Muscle layer of colon (tissue), 2 donors: ENCODE measurements around the gene CSF1R.

Source experiments
- H3K27ac ChIP-seq: one replicate; pipeline ENCODE4 v1.7.0; 2013; ENCODE audit warnings: low read depth, mild to moderate bottlenecking, low read length, moderate library complexity
- H3K27me3 ChIP-seq, 2 donors: one replicate each; pipeline ENCODE4 v1.7.0; 2013; ENCODE audit warnings: low read length in 2 of 2, mild to moderate bottlenecking in 2 of 2; ENCODE audit not compliant: insufficient read depth in 2 of 2, control insufficient read depth in 1 of 2
- H3K36me3 ChIP-seq: one replicate; pipeline ENCODE4 v1.7.0; 2013; ENCODE audit warnings: mild to moderate bottlenecking, low read length; ENCODE audit not compliant: insufficient read depth
- H3K4me1 ChIP-seq: one replicate; pipeline ENCODE4 v1.7.0; 2013; ENCODE audit warnings: mild to moderate bottlenecking, low read length; ENCODE audit not compliant: insufficient read depth
- H3K4me3 ChIP-seq, 2 donors: one replicate each; pipeline ENCODE4 v1.7.0; 2013; ENCODE audit warnings: low read length in 2 of 2, low read depth in 1 of 2, mild to moderate bottlenecking in 1 of 2, moderate library complexity in 1 of 2
- H3K9ac ChIP-seq: one replicate; pipeline ENCODE4 v1.7.0; 2013; ENCODE audit warnings: low read length
- H3K9me3 ChIP-seq: one replicate; pipeline ENCODE4 v1.7.0; 2013; ENCODE audit warnings: mild to moderate bottlenecking, low read length
- donor health status: abdominal sarcoma.
- donor health status: Adenocarcinoma of cecum.

CSF1R gene

DNA sequence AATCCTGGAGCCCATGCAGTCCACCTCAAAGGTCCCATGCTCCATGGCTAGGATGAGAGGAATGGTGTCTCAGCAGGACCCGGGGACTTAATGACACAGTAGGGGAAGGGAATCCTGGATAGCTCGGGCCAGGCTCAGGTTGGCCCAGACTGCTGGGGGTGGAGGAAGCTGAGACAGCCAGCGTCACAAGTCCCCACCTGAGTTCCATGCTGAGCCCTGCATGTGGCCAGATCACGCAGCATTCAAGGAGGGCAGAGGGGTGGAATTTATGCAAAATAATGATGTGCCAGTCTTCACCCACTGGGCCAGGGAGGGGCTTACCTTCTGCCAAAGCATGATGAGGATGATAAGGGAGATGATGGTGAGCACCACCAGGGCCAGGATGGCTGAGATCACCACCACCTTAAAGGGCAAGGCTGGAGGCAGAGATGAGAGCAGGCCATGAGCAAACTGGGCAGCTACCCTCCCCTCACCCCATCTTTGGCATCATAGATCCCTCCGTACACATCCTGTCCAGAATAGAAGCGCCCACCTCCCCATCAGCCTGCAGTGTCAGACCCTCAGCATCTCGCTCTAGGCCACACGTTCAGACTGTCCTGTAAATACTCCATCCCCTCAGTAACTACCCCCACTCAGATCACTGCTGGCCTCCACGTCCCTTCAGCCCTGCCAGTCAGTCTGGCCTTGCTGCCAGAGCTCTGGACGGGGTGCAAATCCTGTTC, 40.0 kb upstream of the CSF1R start:
- Histone ChIP-seq H3K9ac (no peak overlapping the region), H3K9me3 (no peaks in the 10 kb centered on the region), H3K36me3 (peaks cover 27% of the 10 kb centered on the region), H3K27me3 (no peaks in the 10 kb centered on the region), H3K27ac (no peak overlapping the region), H3K4me3 (no peak overlapping the region), H3K4me1 (peaks cover 12% of the 10 kb centered on the region)

DNA sequence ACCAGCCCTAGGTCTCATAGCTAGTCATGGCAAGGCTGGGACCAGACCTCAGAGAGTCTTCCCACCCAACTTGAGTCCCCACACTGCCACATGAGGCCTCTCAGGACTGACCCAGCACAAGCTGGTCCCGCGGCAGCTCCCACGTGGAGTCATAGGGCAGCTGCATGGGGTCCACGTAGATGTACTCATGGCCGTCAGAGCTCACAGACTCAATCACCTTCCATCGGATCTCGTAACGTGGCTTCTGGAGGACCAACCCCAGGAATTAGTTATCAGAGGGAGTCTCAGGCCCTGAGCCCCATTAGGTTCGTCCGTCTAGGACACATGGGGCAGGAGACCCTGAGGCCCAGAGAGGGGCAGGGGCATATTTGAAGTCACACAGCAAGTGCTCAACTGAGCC, 39.0 kb upstream of the CSF1R start:
- H3K4me1 ChIP-seq: peaks cover 10% of the 10 kb centered on the region
- no peak overlapping the region for H3K4me3 ChIP-seq
- no peaks in the 10 kb centered on the region for H3K27me3 ChIP-seq
- H3K9ac ChIP-seq: no peak overlapping the region
- peaks cover 35% of the 10 kb centered on the region for H3K36me3 ChIP-seq
- H3K9me3 ChIP-seq: no peaks in the 10 kb centered on the region
- H3K27ac ChIP-seq: no peak overlapping the region

DNA sequence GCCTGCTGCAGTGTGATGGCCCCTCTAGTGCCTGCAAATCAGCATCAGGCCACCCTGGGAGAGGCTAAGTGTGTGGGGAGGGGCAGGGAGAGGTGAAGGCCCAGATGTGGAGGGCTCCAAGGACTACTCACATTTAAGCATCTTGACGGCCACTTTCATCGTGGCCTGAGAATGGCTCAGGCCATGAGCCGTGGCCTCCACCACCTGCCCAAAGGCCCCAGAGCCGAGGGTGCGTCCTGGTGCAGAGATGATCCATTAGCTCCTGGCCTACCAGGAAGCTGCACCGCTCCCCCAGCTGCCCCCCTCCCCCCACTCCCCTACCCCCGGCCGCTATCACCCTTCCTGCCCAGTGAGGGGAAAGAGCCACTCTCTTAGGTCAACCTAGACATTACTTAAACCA, 38.2 kb upstream of the CSF1R start:
- no peaks in the 10 kb centered on the region for H3K27me3 ChIP-seq
- H3K4me1 ChIP-seq: peaks cover 2% of the 10 kb centered on the region
- H3K36me3 ChIP-seq: peaks cover 35% of the 10 kb centered on the region
- no peak overlapping the region for H3K9ac ChIP-seq
- no peak overlapping the region for H3K27ac ChIP-seq
- no peak overlapping the region for H3K4me3 ChIP-seq
- H3K9me3 ChIP-seq: no peaks in the 10 kb centered on the region

DNA sequence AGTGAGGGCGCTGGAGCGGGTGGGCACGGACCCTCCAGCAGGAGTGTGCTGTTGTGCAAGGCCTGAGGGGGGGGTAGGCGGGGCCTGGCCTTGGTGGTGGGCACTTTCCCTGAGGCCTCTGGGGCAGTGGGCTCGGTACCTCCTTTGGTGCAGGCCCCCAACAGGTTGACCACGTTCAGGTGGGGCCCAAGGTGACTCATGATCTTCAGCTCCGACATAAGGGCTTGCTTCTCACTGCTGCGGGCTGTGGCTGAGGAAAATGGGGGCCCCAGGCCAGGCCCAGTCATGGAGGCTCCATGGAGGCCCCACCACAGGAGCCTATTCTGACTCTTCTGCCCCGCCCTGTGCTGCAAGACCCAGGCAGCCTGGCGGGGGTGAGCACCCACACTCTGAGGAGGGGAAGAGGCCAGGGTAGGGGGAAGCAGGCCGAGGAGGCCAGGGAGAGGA, 37.8 kb upstream of the CSF1R start:
- Histone ChIP-seq H3K9me3 (no peaks in the 10 kb centered on the region), H3K36me3 (peaks cover 31% of the 10 kb centered on the region), H3K27me3 (no peaks in the 10 kb centered on the region), H3K9ac (no peak overlapping the region), H3K4me1 (no peaks in the 10 kb centered on the region), H3K4me3 (no peak overlapping the region), H3K27ac (no peak overlapping the region)

DNA sequence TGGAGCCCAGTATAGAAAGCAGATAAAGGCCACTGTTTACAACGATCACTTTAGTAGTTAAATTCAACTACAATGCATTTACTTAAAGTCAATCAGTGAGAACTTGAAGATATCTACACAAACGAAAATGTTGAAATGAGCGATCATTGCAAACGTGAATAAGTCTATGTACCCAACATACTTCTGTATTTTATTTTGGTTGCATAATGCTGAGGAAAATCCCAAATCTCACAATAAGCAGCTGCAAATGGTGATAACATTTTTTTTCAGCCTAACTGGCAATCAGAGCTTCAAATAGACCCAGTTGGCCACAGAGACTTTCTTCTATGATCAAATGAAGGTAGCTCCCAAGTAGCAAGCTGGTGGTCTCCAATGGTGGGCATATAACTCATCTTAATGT, 37.2 kb upstream of the CSF1R start:
- H3K27ac ChIP-seq: no peak overlapping the region
- no peaks in the 10 kb centered on the region for H3K4me1 ChIP-seq
- H3K9me3 ChIP-seq: no peaks in the 10 kb centered on the region
- peaks cover 25% of the 10 kb centered on the region for H3K36me3 ChIP-seq
- H3K9ac ChIP-seq: no peak overlapping the region
- H3K27me3 ChIP-seq: no peaks in the 10 kb centered on the region
- no peak overlapping the region for H3K4me3 ChIP-seq

DNA sequence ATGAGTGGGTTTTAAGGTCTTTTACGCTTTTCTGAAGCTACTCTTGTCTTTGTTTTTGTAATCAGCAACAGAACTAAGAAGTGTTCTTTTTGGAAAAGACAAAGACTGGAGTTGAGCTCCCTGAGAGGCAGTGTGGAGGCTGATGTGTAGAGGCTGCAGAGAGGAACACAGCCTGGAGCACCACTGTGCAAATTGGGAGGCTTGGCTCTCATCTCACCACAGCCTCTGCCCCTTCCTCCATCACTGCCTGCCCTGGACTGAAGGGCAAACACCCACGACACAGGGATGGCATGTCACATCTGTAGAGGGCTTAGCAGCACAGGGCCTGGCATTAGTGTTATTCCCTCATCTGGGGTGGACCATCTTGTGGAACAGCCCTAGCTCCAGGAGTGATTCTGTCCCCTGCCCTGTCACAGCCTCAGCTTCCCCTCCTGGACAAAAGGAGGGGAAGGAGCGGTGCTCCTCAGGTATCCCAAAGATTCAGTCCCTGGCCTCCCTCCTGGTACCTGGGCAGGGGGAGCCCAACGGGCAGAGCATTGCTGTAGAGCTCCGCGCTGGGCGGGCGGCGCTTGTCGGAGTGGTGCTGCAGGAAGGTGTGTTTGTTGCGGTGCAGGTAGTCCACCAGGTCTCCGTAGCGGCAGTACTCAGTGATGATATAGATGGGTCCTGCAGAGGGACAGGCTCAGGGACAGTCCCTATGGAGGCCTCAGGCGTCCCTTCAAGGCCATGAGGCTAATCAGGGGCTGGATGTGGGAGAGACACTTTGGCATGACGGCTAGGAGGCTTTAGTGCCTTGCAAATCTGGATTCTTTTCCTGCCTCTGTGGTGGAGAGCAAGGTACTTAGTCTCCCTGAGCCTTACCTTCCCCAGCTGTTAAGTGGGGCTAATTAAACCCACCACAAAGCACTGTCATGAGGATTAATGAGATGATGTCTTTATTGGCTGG, 36.5 kb upstream of the CSF1R start:
- Histone ChIP-seq H3K9ac (no peak overlapping the region), H3K36me3 (peaks cover 19% of the 10 kb centered on the region), H3K4me3 (no peak overlapping the region), H3K4me1 (no peaks in the 10 kb centered on the region), H3K27ac (no peak overlapping the region), H3K27me3 (no peaks in the 10 kb centered on the region), H3K9me3 (no peaks in the 10 kb centered on the region)

DNA sequence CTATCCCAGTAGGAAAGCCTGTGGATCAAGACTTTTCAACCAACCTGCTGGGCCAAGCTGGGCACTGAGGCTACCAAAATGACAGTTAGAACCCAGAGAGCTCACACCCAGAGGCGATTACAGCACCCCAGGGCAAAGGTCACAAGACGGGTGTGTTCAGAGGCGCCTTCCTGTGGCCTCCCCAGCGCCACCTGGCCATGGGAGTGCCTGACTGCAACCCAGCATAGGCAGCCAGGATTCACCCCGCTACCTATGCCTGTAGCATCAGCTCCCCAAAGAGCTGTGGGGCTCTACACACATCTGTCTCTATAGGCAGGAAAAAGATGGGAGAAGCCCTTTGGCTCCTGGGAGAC, 35.8 kb upstream of the CSF1R start:
- Histone ChIP-seq H3K36me3 (peaks cover 19% of the 10 kb centered on the region), H3K4me3 (no peak overlapping the region), H3K9ac (no peak overlapping the region), H3K9me3 (no peaks in the 10 kb centered on the region), H3K27me3 (no peaks in the 10 kb centered on the region), H3K4me1 (no peaks in the 10 kb centered on the region), H3K27ac (no peak overlapping the region)

DNA sequence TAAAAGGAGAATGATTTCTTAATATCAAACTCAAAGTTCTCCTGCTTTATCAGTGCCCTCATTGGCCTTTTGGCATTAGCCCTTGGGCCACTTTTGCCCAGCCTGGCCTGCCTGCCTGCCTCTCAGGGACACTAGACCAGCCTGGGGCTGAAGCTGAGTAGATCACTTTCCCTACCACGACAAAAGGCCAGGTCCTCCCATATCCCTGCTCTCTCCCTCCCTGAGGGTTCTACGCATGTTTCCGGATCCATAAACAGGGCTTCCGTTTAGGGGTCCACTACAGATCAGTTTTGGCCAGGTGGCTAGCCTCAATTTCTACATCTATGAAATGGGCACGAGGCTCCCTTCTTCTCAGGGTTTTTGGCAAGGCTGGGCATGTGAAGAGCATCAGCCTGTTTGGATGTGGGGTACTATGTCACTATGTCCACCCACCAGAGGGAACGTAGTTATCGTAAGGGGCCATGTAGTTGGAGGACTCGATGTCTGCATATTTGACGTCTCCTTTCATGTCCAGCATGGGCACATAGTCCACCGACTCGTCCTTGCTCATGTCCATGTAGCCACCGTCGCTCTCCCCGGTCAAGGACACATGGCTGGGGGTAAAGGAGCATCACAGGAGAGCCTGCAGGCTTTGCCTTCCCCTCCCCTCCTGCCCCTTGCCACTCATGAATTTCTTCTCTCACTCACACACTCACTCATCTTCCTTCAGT, 35.2 kb upstream of the CSF1R start:
- Histone ChIP-seq H3K4me1 (no peaks in the 10 kb centered on the region), H3K27ac (no peak overlapping the region), H3K9ac (no peak overlapping the region), H3K4me3 (no peak overlapping the region), H3K36me3 (peaks cover 19% of the 10 kb centered on the region), H3K27me3 (no peaks in the 10 kb centered on the region), H3K9me3 (no peaks in the 10 kb centered on the region)

DNA sequence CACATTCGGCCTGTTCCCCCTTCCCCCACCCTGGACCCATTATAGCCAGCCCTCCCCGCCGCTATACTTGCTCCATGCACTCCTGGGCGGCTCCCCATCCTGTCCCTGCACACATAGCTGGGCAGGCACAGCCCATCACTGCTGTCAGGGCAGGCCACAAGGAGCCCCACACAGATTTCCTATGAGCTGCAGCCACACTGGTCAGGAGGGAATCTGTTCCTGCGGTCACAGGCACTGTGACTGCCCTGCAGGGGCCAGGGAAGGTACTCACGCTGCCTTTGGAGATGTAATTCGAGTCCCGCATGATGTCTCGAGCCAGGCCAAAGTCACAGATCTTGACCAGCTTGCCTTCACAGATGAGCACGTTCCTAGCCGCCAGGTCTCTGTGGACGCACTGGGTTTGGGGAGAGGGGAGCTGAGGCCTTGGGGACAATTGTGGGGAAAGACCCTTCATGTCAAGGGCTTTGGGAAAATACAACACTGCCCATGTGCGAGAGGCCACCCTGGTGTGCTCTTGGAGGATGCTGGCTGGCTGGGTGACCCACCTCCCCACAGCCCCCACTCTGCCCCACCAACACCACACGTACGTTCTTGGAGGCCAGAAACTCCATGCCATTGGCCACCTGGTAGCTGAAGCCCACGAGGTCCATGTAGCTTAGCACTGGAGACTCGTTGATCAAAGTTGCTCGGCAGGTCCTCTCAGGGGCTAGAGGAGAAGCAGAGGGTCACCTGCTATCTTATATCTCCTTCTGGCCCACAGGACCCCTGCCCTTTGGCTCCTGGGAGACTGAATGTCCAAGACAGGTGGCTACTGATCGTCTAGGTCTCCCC, 34.5 kb upstream of the CSF1R start:
- Histone ChIP-seq H3K36me3 (peaks cover 19% of the 10 kb centered on the region), H3K27ac (no peak overlapping the region)

DNA sequence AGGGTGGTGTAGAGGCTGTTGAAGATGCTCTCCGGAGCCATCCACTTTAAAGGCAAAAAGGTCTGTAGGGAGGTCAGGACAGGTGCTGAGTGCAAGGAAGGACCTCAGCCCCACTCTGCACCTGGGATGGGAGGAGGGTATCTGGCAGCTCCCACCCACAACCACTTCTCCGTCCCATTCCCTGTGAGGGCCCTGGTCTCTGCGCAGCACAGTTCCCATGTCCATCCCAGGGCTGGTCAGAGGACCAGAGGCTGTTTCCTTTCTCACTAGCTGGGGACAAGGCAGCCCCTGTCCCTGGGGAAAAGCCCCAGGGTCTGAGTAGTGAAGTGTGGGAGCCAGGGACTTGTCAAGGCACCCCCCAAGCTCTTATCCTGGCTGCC, 33.7 kb upstream of the CSF1R start:
- H3K36me3 ChIP-seq: peaks cover 19% of the 10 kb centered on the region
- no peak overlapping the region for H3K4me3 ChIP-seq
- no peaks in the 10 kb centered on the region for H3K9me3 ChIP-seq
- no peaks in the 10 kb centered on the region for H3K4me1 ChIP-seq
- H3K27ac ChIP-seq: no peak overlapping the region
- no peaks in the 10 kb centered on the region for H3K27me3 ChIP-seq
- no peak overlapping the region for H3K9ac ChIP-seq

More for the DNA sequence above, 34.5 kb upstream of the CSF1R start:
- no peaks in the 10 kb centered on the region for H3K27me3 ChIP-seq
- H3K4me1 ChIP-seq: no peaks in the 10 kb centered on the region
- no peak overlapping the region for H3K9ac ChIP-seq
- H3K4me3 ChIP-seq: no peak overlapping the region
- no peaks in the 10 kb centered on the region for H3K9me3 ChIP-seq
